Lung (tissue), 12 donors: ENCODE data around the gene ANXA1. TPM values are rescaled to one million over a fixed set of nuclear protein-coding genes. Genes with fewer than 3 reads are reported as not detected.

Source experiments
- ATAC-seq: fragments of 200-7000 bp; cut with Tn5 transposase; one replicate; pipeline ENCODE4 v1.9.1; 2020; ENCODE audit warnings: moderate number of reproducible peaks; ENCODE audit not compliant: insufficient read depth, low FRiP score
- DNase-seq, 3 donors: peaks; one replicate each; pipeline ENCODE4 v3.0.0-alpha.2; 2013 to 2017
- H3K27ac ChIP-seq, 2 donors: one replicate each; pipeline ENCODE4 v1.5.1; 2013; ENCODE audit warnings: mild to moderate bottlenecking in 2 of 2, moderate library complexity in 2 of 2, control low read depth in 1 of 2, inconsistent platforms in 1 of 2, low read depth in 1 of 2, low read length in 1 of 2
- H3K27me3 ChIP-seq, 3 donors: one replicate each; pipeline ENCODE4 v1.5.1; 2013; ENCODE audit warnings: low read length in 2 of 3; ENCODE audit not compliant: control insufficient read depth in 3 of 3, insufficient read depth in 3 of 3
- H3K36me3 ChIP-seq, 4 donors: one replicate each; pipeline ENCODE4 v1.5.1; 2013; ENCODE audit warnings: low read length in 4 of 4, mild to moderate bottlenecking in 1 of 4, moderate library complexity in 1 of 4; ENCODE audit not compliant: control insufficient read depth in 4 of 4, insufficient read depth in 4 of 4
- H3K4me1 ChIP-seq, 5 donors: one replicate each; pipeline ENCODE4 v1.5.1; 2013; ENCODE audit warnings: low read length in 5 of 5, mild to moderate bottlenecking in 2 of 5, moderate library complexity in 1 of 5; ENCODE audit not compliant: control insufficient read depth in 5 of 5, insufficient read depth in 5 of 5
- H3K4me3 ChIP-seq: one replicate; pipeline ENCODE4 v1.5.1; 2013; ENCODE audit warnings: mild to moderate bottlenecking, control low read depth, moderate library complexity
- H3K9ac ChIP-seq, 2 donors: one replicate each; pipeline ENCODE4 v1.5.1; 2013; ENCODE audit warnings: low read length in 2 of 2, control low read depth in 1 of 2; ENCODE audit not compliant: insufficient read depth in 1 of 2
- H3K9me3 ChIP-seq, 4 donors: one replicate each; pipeline ENCODE4 v1.5.1; 2013; ENCODE audit warnings: low read length in 3 of 4, mild to moderate bottlenecking in 1 of 4, moderate library complexity in 1 of 4; ENCODE audit not compliant: control insufficient read depth in 4 of 4, insufficient read depth in 3 of 4
- CTCF ChIP-seq: IDR thresholded peaks from 2 replicates; pipeline ENCODE4 v1.5.1; 2012; ENCODE audit warnings: mild to moderate bottlenecking; ENCODE audit errors: control extremely low read depth, extremely low read depth
- WGBS, 2 donors: extraction: QIAGEN DNeasy Blood & Tissue Kit; methylation state at CpG; one replicate each; pipeline ENCODE4 v1.1.7; 2013; 5-methylcytosine and 5-hydroxymethylcytosine counted together
- polyA plus RNA-seq, 2 donors: library from polyadenylated mRNA; stranded (reverse); fragments of 200-250 nt; gene quantifications; one replicate each; pipeline ENCODE4 v1.2.1, GENCODE V29; 2013
- total RNA-seq, 2 donors: library from RNA; depleted of rRNA in 1 of 2; stranded (reverse); fragments of >200 nt in 1 of 2; gene quantifications; one replicate each; pipeline ENCODE4 v1.2.1, GENCODE V29; 2014 to 2021
- donor health status: control.
- donor health status: control.
- donor health status: Bipolar disorder and iron deficiency.
- donor health status: healthy.
- donor health status: DM: yes; HTN: yes; CAD: no.

Gene ANXA1
- total and polyA plus RNA-seq, 4 donors: 234 to 477 (median 410) TPM

- no peaks in the 10 kb centered on the region for H3K27me3 ChIP-seq
- WGBS, 2 donors: 59 to 79% methylated on average over 1 of the region's 1 CpG
These were observed 30.2 kb upstream of the ANXA1 start for GRCh38 chr9:73121375-73121935.

GRCh38 chr9:73125651-73126050 is 26.0 kb upstream of the ANXA1 start:
- TF ChIP-seq CTCF: no peak
- H3K9ac ChIP-seq: no peak overlapping the region
- H3K27ac ChIP-seq: no peak overlapping the region
- ATAC-seq: no peak
- H3K9me3 ChIP-seq: no peaks in the 10 kb centered on the region
- DNase-seq: no peak
- peaks cover 0 to 2% (median 0%) of the 10 kb centered on the region in 5 donors for H3K4me1 ChIP-seq
- WGBS, 2 donors: 85 to 90% methylated on average over 1 of the region's 1 CpG
- no peaks in the 10 kb centered on the region for H3K27me3 ChIP-seq
- no peaks in the 10 kb centered on the region for H3K36me3 ChIP-seq
- H3K4me3 ChIP-seq: no peak overlapping the region

More at GRCh38 chr9:73121375-73121935, 30.2 kb upstream of the ANXA1 start:
- H3K36me3 ChIP-seq: no peaks in the 10 kb centered on the region
- no peak overlapping the region for H3K27ac ChIP-seq
- H3K4me1 ChIP-seq: peaks cover 0 to 2% (median 0%) of the 10 kb centered on the region in 5 donors
- H3K9me3 ChIP-seq: no peaks in the 10 kb centered on the region
- ATAC-seq: no peak
- TF ChIP-seq CTCF: no peak
- no peak overlapping the region for H3K9ac ChIP-seq
- H3K4me3 ChIP-seq: no peak overlapping the region
- no peak for DNase-seq

- DNase-seq: no peak
- no peak for ATAC-seq
- no peak overlapping the region for H3K27ac ChIP-seq
- H3K9me3 ChIP-seq: no peaks in the 10 kb centered on the region
- TF ChIP-seq CTCF: no peak
- no peak overlapping the region for H3K9ac ChIP-seq
- peaks cover 0 to 9% (median 0%) of the 10 kb centered on the region in 5 donors for H3K4me1 ChIP-seq
- whole genome bisulfite sequencing, 2 donors: 74 to 82% methylated on average over 6 of the region's 6 CpGs
- no peaks in the 10 kb centered on the region for H3K36me3 ChIP-seq
- H3K27me3 ChIP-seq: no peaks in the 10 kb centered on the region
- no peak overlapping the region for H3K4me3 ChIP-seq
These were observed 21.6 kb upstream of the ANXA1 start for GRCh38 chr9:73129941-73130685.
